HL-60 (cell line): ENCODE data around the gene CD300LG.
"Not testable (repeated sequence)": the region's sequence is repeated elsewhere in the genome, so short reads cannot be mapped to it uniquely, and the experiment has no call there.

Experiments
- DNase-seq, 2 experiments: peaks; one replicate each; pipeline ENCODE4 v3.0.0-alpha.2; 2010 to 2020; ENCODE audit warnings: low read depth in 1 of 2, low spot score in 1 of 2
- H3K27ac ChIP-seq: fragments of 250-450 bp; sonication (Bioruptor Pico); replicated peaks from 2 replicates; pipeline ENCODE4 v1.5.1; 2020; ENCODE audit warnings: mild to moderate bottlenecking, moderate library complexity
- H3K27me3 ChIP-seq: fragments of 250-450 bp; sonication (Bioruptor Pico); 2 replicates; pipeline ENCODE4 v1.5.1; 2021; ENCODE audit warnings: mild to moderate bottlenecking, moderate library complexity; ENCODE audit not compliant: insufficient read depth, poor library complexity, severe bottlenecking
- H3K4me3 ChIP-seq: replicated peaks from 2 replicates; pipeline ENCODE4 v1.5.1; 2011; ENCODE audit warnings: mild to moderate bottlenecking, control low read depth, low read length; ENCODE audit not compliant: insufficient read depth
- CTCF ChIP-seq: IDR thresholded peaks from one replicate; pipeline ENCODE4 v1.5.1; 2011; ENCODE audit warnings: low read length, control low read depth, inconsistent platforms; ENCODE audit not compliant: insufficient read depth
- GABPA ChIP-seq: IDR thresholded peaks from 2 replicates; pipeline ENCODE4 v1.6.1; 2012; ENCODE audit warnings: low read depth
- POLR2AphosphoS5 ChIP-seq: IDR thresholded peaks from 2 replicates; pipeline ENCODE4 v1.6.1; 2012; ENCODE audit warnings: low read depth
- REST ChIP-seq: IDR thresholded peaks from 2 replicates; pipeline ENCODE4 v1.6.1; 2012; ENCODE audit warnings: low read depth; ENCODE audit not compliant: insufficient replicate concordance
- SPI1 ChIP-seq: IDR thresholded peaks from 2 replicates; pipeline ENCODE4 v1.6.1; 2012; ENCODE audit warnings: low read depth, mild to moderate bottlenecking, borderline replicate concordance
- long read RNA-seq: library from polyadenylated mRNA; unstranded; transcript quantifications from one replicate; pipeline ENCODE4 v2.0.0, GENCODE V29; 2020

The CD300LG gene
- long read RNA-seq: 0 reads

- no peak for DNase-seq
- Histone ChIP-seq H3K27ac (no peak within 1 kb of the TSS), H3K4me3 (no peak within 1 kb of the TSS), H3K27me3 (no peaks in the 10 kb centered on the region)
- TF ChIP-seq REST (no peak), CTCF (no peak), SPI1 (no peak), POLR2AphosphoS5 (no peak), GABPA (no peak)
Measured at GRCh38 chr17:43846963-43847371, at the start of gene CD300LG. TSS of gene CD300LG (plus strand) at chr17:43847176. CDS start at chr17:43847217, 41 bp downstream.

GRCh38 chr17:43798024-43798423 is 49.0 kb upstream of the CD300LG start:
- H3K27me3 ChIP-seq, DNase-seq, H3K27ac ChIP-seq, H3K4me3 ChIP-seq: not testable (repeated sequence)

GRCh38 chr17:43799047-43799446 is 47.9 kb upstream of the CD300LG start:
- DNase-seq: no peak
- no peak for TF ChIP-seq CTCF
- TF ChIP-seq SPI1: no peak
- no peak for TF ChIP-seq GABPA
- H3K27ac ChIP-seq: no peak overlapping the region
- peaks cover 5% of the 10 kb centered on the region for H3K27me3 ChIP-seq
- H3K4me3 ChIP-seq: no peak overlapping the region

GRCh38 chr17:43800736-43801135 is 46.2 kb upstream of the CD300LG start:
- no peak for DNase-seq
- Histone ChIP-seq H3K27ac (no peak overlapping the region), H3K27me3 (peaks cover 5% of the 10 kb centered on the region), H3K4me3 (no peak overlapping the region)
- TF ChIP-seq CTCF (no peak), POLR2AphosphoS5 (no peak), SPI1 (no peak), GABPA (no peak), REST (no peak)
